Stimulated activated CD8-positive, alpha-beta memory T cell treated with anti-CD3 and anti-CD28 coated beads, Interleukin-15, amount 100 ng/mL, for 48 hours (primary cell): Measurements from ENCODE around the gene ZCCHC4.
"Not testable (repeated sequence)": the region's sequence is repeated elsewhere in the genome, so short reads cannot be mapped to it uniquely, and the experiment has no call there.

Experiments used
- DNase-seq, 2 donors: peaks; one replicate each; pipeline ENCODE4 v3.0.0-alpha.2; 2020; ENCODE audit warnings: low read depth in 2 of 2

Gene ZCCHC4

DNA sequence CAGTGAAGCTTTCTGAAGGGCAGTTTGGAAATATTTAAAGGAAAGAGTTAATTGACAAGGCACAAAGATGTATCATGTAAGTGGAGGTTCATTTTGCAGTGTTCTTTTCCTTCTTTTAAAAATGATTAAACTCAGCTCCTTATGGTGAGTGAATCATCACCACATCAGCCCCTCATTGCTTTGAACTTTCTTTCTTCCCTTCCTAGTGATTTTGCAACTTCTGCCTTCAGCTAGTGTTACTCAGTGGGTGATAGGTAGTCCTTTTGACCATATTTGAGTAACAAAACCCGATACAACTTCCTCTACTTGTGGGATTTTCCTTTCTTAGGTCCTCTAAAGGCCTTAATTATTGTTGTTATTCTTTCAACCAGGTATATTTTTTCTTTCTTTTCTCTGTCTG is 8.2 kb downstream of the ZCCHC4 start:
- no peak for DNase-seq

DNA sequence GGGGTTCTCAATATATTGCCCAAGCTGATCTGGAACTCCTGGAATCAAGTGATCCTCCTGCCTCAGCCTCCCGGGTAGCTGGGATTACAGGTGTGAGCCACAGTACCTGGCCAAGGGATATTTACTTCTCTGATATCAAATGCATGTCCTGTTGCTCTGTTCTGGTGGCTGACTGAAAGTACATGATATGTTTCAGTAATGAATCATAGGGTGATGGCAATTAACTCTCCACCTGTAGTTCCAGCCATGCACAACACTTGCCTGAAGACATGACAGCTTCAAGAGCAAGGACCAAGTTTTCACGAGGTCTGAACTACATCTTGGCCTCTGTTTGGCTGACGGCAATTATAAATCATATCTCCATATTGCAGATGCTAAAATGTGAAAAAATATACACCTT is 9.1 kb downstream of the ZCCHC4 start:
- DNase-seq: no peak

DNA sequence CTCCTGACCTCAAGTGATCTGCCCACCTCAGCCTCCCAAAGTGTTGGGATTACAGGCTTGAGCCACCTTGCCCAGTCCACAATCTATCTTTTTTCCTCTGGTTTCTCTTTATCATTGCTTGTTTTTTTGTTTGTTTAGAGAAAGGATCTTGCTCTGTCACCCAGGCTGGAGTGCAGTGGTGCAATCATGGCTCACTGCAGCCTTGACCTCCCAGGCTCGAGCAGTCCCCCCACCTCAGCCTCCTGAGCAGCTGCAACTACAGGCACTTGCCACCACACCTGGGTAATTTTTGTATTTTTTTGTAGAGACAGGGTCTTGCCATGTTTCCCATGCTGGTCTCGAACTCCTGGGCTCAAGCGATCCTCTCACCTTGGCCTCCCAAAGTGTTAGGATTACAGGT is 15.9 kb downstream of the ZCCHC4 start:
- not testable (repeated sequence) for DNase-seq

DNA sequence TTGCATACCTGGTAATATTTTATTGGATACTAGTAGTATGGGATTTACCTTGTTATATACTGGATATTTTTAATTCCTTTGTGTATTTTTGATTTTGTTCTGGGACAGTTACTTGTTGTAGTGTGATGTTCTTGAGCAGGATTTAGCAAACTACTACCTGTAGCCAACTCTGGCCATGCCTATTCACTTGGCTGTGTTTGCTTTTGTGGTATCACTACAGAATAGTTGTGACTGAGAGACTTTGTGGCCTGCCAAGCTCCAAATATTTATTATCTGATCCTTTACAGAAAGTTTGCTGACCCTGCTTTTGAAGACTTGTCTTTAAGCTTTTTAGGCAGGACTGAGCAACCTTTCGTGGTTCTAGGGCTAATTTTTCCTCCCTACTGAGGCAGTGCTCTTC is 17.8 kb downstream of the ZCCHC4 start:
- DNase-seq: no peak

DNA sequence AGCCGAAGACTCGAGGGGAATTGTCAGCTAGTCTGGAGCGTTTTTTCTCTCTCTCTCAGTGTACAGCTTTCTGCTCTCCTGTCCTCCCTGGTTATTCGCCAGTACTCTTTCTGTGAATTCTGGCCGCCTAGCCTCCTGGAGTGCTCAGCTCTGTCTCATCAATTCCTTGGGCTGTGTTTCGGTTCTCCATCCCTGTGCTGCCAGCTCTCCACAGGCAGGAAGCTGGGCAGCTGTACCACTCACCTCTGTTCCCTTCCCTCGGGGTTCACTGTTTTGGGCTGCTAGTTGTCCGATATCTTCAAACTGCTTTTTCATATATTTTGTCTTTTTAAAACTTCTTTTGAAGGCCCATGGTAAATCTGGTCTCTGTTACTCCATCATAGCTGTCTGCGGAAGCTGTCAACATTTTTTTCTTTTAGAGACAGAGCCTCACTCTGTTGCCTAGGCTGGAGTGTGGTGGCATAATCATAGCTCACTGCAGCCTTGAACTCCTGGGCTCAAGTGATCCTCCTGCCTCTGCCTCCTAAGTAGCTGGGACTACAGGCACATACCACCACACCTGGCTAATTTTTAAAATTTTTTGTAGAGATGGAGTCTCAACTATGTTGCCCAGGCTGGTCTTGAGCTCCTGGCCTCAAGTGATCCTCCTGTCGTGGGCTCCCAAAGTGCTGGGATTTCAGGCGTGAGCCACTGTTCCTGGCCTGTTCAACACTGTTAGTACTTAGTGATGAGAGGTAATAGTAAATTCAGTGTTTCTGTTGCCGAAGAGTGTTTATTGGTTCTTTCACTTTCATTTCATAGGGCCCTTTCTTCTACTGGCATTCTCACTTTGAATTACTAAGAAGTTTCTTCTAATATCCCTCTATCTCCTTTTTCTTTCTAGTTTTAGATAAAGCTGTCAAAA is 18.6 kb downstream of the ZCCHC4 start:
- no peak for DNase-seq

DNA sequence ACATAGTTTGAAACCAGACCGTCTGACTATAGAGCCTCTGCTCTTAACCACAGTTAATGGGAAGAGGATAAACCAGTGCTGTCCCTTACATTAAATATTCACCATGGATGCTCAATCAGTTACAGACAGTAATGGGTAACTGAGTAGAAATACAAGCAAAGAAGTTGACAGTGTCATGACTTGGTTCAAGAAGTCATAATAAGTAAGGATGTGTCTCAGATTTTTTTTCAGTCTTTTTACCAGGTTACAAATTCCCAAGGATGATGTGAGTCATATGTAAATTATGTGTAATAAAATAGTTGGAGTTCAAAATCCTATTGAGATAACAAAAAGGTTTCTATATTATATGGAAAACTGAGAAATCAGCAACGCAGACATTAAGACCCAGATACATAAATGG is 31.1 kb downstream of the ZCCHC4 start:
- DNase-seq: no peak

DNA sequence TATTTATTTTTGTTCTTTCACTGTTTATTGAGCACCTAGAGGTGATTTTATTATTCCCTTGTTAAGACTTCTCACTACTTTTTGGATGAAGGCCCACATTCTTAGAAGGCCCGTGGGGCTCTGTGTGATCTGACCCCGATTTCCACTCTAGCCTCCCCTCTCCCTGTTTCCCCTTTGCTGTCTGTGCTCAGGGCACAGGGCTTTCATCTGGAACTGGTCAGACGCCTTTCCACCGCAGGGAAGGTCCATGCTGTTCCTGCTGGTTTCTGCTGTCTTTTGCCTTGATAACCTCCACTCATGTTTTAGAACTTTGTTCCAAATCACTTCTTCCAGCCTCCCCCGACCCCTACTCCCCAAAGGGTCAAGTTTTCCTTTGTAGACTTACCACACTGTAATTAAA is 33.2 kb downstream of the ZCCHC4 start:
- DNase-seq: no peak

DNA sequence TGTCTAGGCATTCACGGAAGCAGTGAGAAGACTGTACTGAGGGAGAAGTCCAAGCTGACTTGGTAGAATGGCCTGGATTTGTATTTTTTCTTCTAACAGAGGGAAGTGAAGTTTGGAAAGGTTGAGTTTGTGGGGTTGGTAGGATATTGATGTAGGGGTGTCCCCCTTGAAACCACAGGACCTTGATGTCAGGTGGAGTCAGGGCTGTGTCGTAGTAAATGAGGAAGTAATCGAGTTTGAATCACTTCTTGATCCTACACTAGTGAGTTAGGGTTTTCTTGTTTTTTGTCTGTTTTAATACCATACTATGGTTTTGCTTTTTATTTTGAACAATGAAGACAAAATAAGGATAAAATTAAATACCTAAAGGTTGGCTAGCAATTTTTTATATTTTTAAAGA is 34.3 kb downstream of the ZCCHC4 start:
- DNase-seq: no peak

DNA sequence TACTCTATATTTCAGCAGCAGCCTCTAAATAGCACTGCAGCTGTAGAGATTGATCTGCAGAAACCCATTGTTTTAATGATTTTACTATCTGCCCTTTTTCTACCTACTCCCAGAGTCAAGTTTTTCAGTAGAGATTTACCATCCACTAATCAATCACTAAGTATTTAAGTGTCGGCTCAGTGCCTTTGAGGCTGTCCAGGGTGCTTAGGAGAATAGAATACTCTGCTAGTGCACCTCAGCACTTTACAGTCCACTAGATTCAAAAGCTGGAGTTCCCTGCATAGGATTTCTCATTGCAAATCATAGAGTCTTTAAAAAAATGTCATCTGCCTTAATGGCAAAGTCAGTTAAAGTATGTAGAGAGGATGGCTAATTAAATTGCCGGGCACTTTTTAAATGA is 34.9 kb downstream of the ZCCHC4 start:
- DNase-seq: no peak

DNA sequence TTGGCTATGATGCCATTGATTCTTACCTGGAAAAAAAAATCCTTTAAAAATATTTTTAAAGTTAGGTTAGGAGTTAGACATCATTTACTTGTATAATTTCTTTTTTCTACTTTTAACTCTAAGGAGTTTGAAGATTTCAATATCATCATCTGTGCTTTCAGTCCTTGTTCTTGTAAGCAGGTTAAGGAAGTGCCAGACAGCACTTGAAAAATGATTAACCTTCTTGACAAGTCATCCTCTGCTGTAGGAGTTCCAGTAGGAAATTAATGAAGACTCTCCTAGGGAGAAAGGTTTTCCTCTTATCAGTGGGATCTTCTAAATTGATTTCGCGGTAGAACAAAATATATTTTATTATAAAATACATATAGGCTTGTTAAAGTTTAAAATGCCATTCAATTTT is 35.4 kb downstream of the ZCCHC4 start:
- DNase-seq: no peak

DNA sequence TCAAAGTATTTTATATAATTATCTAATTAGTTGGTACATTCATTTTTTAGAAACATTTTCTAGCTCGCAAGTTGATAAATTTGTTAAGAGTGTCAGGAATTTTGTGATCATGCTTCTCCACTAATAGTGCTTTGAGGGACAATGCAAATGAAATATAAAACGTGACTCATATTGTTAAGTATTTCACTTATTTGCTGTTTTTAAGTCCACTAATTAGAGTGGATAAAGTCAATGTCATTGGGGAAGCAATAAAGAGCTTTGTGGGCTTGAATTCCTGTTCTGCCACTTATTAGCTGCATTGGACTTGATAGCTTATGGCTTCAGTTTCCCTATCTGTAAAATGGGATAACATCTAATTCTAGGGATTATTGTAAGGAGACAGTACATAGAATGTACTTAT is 38.0 kb downstream of the ZCCHC4 start:
- DNase-seq: no peak

DNA sequence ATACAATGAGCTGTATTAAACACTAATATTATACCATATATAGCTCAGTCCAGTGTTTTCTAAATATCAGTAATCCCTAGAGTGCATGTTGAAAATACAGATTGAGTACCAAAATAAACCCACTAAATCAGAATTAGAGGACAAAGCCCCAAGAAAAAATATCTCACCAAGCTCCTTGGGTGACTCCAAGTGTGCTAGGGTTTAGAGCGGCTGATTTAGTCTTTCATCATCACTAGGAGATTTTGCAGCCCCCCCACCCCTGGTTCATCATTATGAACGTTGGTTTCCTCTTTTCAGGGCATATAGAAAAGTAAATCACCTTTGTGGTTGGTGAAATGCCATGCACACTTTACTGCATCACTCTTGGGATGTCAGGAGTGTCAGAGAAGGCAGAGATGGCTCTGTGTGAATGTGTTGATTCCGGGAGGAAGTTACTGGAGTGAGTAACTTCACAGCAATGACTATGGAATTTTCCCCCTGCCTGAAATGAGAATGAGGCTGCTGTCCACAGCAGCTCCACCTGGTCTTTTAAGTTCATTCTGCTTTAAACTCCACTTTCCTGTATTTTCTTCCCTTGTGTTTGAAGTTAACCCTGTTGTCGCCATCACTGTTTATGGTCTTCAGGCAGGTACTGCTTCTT is 39.3 kb downstream of the ZCCHC4 start:
- no peak for DNase-seq

DNA sequence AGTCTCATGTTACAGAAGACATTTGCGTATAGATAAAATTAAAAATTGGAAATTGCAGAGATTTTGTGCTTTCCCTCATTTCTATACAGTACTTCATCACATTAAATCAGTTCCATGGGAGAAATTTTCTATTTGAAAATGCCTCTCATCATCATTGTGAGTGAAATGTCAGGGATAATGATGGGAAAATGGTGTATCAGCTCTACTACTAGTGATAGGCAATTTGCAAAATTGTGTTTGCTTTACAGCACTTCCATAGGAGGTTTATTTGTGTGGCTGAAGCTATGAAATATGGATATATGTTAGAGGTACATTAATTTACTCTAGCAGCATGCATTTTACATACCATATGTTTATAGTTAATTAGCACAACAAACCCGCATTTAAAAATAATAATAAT is 43.5 kb downstream of the ZCCHC4 start:
- no peak for DNase-seq

DNA sequence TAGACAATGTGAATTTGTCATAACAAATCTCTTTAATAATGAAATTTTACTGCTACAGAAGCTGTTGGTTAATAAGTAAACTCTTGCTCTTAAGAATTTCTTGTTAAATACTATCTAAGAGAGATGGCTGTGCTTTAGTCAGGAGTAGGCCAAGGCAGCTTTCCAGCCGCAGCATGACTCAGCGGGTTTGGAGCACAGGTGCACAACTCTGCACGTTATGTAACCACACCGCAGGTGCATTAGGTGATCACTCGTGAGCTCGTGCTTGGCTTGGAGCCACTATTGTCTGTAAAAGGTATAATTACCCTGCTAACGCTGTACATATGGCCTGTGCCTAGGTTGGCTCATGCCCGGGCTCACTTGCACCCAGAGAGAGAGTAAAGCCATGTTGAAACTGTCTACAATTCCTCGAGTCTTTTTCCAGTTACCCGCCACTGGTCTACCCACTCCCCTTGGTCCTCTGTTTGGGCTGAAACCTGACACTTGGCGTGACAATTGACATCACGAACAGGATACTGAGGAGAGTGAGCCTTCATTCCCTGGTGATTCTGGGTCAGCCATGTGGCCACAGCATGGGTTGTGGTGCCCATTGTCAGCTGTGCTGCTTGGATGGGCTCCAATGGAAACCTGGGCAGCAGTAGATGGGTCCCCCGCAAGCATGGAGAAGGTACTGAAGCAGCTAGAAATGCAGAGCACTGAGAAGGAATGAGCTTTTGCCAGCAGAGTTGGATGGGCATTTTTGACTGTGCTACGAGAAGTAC is 46.1 kb downstream of the ZCCHC4 start:
- DNase-seq: no peak

DNA sequence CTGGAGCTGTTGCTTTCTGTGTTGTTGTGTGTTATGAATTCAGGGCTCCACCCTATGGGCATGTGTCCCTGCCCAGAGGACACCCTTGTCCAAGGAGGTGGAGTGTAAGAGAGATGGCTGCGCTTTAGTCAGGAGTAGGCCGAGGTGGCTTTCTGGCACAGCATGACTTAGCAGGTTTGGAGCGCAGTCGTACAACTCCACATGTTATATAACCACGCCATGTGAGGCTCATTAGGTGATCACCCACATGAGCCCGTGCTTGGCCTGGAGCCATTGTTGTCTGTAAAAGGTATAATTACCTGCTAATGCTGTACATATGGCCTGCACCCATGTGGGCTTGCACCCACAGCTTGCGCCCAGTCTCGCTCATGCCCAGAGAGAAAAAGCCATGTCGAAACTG is 48.7 kb downstream of the ZCCHC4 start:
- no peak for DNase-seq

DNA sequence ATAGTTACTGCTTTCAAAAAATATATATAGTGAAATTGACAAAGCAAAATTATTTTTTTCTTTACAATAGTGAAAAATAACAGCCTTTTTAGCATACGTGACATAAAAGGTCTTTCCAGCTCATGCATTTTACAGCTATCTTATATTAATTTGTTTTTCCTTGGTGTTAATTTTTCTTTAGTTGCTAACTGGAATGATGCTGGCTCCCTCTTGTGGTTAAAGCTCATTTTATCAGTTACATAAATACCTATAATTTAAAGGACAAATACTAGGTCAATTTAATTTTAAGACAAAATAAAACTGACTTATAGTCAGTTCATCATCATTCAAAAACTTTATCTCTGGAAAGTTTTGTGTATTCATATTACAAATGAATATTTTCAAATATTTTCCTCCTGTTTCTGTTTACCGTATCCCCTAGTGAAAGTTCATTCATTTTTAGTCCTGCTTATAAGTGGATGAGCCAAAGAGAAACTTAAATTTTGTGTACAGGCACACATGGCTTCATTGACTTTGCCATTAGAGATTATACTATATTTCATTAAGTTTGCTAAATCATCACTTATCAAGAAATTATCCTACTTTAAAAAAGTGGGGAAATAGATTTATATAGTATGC is 54.5 kb downstream of the ZCCHC4 start:
- no peak for DNase-seq

DNA sequence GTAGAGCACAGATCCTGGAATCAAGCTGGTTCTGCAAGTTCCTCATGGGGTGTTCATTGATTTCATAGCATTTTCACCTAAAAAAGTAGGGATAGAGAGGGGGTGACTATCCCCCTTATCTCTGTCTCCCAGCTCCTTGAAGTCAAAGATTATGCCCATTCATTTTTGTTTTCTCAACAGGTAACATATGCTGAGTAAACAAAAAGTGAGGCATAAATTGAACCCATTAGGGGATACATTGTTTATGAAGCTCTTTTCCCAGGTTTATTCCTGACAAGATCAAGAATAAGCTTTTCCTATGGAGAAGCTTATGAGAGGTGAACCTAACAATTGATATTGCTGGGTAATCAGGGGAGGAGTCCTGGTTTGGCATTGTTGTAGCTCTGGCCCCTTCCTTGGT is 55.3 kb downstream of the ZCCHC4 start:
- DNase-seq: no peak

DNA sequence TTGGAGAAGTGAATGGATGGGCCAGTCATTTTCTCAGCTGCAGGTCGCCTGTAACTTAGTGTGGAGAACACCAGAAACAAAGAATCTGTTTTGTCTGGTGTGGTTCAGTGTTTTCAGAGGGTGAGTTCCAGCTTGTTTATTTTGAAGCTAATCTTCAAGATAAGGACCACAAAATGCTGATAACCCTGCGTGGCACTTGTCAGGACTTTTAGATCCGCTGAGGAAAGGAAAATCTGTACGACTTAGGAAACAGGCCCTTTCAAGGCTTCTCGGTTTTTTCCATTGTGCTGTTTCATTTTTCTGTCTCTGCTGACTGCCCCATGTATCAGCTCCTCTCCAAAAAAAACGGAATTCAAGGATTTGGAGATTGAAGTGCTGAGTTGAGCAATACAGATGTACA is 55.7 kb downstream of the ZCCHC4 start:
- DNase-seq: no peak

DNA sequence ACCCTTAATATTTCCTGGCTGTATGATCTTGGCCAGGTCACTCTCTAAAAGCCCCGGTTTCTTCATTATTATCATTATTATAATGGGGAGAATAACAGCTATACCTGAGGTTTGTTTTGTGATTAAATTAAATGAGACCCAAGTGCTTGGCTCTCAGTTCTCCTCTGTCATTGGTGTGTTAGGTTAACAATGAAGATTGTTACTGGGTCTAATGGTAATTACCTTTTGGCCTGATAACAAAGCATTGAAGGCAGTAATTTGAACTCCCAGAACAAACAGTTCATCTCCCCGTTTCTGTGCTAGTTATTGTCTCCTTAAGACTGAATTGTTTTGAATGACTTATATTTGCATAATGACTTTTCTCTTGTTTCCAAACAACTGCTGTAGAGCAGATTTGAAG is 57.7 kb downstream of the ZCCHC4 start:
- DNase-seq: no peak

DNA sequence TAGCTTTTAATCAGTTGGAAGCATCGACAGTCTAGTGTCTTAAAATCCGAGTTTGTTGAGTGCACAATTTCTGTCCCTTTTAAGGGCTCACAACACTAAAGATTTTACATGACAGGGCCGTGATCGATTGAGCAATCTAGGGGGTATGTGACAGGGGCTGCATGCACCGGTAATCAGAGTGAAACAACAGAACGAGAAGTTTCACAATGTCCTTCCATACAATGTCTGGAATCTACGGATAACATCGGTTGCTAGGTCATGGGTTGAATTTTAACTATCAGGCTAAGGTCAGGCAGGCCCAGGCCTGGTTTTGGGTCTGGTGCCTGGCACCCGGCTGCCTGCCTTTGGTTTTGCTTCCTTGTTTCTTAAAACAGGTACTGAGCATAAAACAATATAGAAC is 60.0 kb downstream of the ZCCHC4 start:
- not testable (repeated sequence) for DNase-seq

DNA sequence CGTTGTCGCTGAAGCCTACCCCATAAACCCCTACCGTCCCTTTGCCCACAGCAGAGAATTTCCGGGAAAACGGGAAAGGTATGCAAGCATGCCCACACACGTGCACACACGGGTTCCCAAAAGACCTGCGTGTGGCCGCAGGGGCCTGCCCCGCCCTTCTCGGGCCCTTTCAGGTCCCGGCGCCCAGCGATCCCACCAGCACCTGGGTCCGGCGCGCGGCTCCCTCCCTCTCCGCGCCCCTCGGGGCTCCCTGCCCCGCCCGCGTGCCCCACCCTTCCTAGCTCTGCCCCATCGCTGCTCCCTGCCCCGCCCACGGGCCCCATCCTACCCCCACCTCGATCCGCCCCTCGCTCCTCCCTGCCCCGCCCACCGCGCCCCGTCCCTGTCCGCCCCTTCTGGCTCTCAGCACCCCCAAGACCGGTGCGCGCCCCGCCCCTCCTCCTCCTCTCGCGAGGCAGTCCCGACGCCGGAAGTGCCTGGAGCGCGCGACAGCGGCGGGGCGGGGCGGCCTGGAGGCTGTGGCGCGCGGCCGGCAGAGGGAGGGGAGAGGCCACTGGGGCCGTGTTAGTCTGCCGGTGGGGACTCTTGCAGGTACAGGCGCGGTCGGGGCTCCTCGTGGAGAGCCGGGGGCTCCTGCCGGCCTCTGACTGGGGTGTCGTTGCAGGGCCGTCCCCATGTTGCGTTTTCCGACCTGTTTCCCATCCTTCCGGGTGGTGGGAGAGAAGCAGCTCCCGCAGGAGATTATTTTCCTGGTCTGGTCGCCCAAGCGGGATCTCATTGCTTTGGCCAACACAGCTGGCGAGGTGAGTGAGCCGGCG is 64.4 kb downstream of the ZCCHC4 start, which contains the start of gene ANAPC4:
Gene ANAPC4 (plus strand): TSS at position 510 of the 818 bp plus-strand sequence. CDS start 165 bp downstream, at position 675.
- peak; percentile 98 for DNase-seq
